PC-3 (cell line): ENCODE results near the gene CTBP2. TPM values are rescaled to one million over a fixed set of nuclear protein-coding genes. Genes with fewer than 3 reads are reported as not detected.

Experiments
- ATAC-seq: fragments of 200-7000 bp; cut with Tn5 transposase; 2 replicates; pipeline ENCODE4 v1.9.1; 2020; ENCODE audit warnings: mild to moderate bottlenecking, moderate library complexity
- BruUV-seq: library from RNA; stranded (reverse); fragments of 400-500 nt; replicated peaks from 2 replicates; lab custom pipeline; 2021; lab: Mats Ljungman, UMichigan
- CTCF ChIA-PET: fragments of 300-600 bp; sonication (Branson Sonifier 250); formaldehyde crosslinking; loops from one replicate; lab custom pipeline; 2022; ENCODE audit warnings: antibody characterized with exemption; lab: Charles Lee
- POLR2A ChIA-PET: fragments of 300-600 bp; sonication (Branson Sonifier 250); formaldehyde crosslinking; loops from one replicate; lab custom pipeline; 2022; ENCODE audit warnings: antibody characterized with exemption; ENCODE audit not compliant: unreplicated experiment; lab: Charles Lee
- DNase-seq: peaks from one replicate; pipeline ENCODE4 v3.0.0-alpha.2; 2015
- H2AFZ ChIP-seq: fragments of 300-600 bp; sonication (generic); 2 replicates; pipeline ENCODE4 v1.6.0; 2016; ENCODE audit warnings: antibody characterized with exemption, low read length
- H3F3A ChIP-seq: fragments of 300-600 bp; sonication (generic); one replicate; pipeline ENCODE4 v1.6.0; 2017; ENCODE audit warnings: antibody characterized with exemption, low read length, control low read depth, mild to moderate bottlenecking; ENCODE audit not compliant: unreplicated experiment
- H3K27ac ChIP-seq: fragments of 300-600 bp; sonication (generic); 2 replicates; pipeline ENCODE4 v1.5.1; 2016; ENCODE audit warnings: mild to moderate bottlenecking, low read length
- H3K27me3 ChIP-seq: fragments of 300-600 bp; sonication (generic); 2 replicates; pipeline ENCODE4 v1.6.1; 2016; ENCODE audit warnings: low read length, mixed read lengths
- H3K36me3 ChIP-seq: fragments of 300-600 bp; sonication (generic); 2 replicates; pipeline ENCODE4 v1.6.1; 2016; ENCODE audit warnings: low read depth, mixed run types, low read length, mixed read lengths
- H3K4me1 ChIP-seq: fragments of 300-600 bp; sonication (generic); 2 replicates; pipeline ENCODE4 v1.5.1; 2016; ENCODE audit warnings: low read length; ENCODE audit not compliant: insufficient read depth
- H3K4me2 ChIP-seq: fragments of 300-600 bp; sonication (generic); 2 replicates; pipeline ENCODE4 v1.6.0; 2016; ENCODE audit warnings: low read length
- H3K4me3 ChIP-seq: fragments of 300-600 bp; sonication (generic); 2 replicates; pipeline ENCODE4 v1.5.1; 2016; ENCODE audit warnings: mild to moderate bottlenecking, low read length, mixed read lengths
- H3K79me2 ChIP-seq: fragments of 300-600 bp; sonication (generic); 2 replicates; pipeline ENCODE4 v1.6.1; 2017; ENCODE audit warnings: low read length, mixed read lengths
- H3K9ac ChIP-seq: fragments of 300-600 bp; sonication (generic); 2 replicates; pipeline ENCODE4 v1.6.0; 2016; ENCODE audit warnings: mild to moderate bottlenecking, low read length
- H3K9me2 ChIP-seq: fragments of 300-600 bp; sonication (generic); replicated peaks from 2 replicates; pipeline ENCODE4 v1.6.1; 2016; ENCODE audit warnings: mixed run types, low read length, mixed read lengths
- H3K9me3 ChIP-seq: fragments of 300-600 bp; sonication (generic); 2 replicates; pipeline ENCODE4 v1.6.1; 2016; ENCODE audit warnings: low read length, mixed read lengths
- H4K20me1 ChIP-seq: fragments of 300-600 bp; sonication (generic); 2 replicates; pipeline ENCODE4 v1.6.1; 2016; ENCODE audit warnings: low read length, mixed read lengths
- CTCF ChIP-seq: fragments of 300-600 bp; sonication (generic); conservative IDR thresholded peaks from 2 replicates; pipeline ENCODE4 v1.5.1; 2017; ENCODE audit warnings: antibody characterized with exemption, low read depth, mild to moderate bottlenecking, low read length
- EZH2 ChIP-seq: fragments of 300-600 bp; sonication (generic); IDR thresholded peaks from one replicate; pipeline ENCODE4 v1.6.1; 2017; ENCODE audit warnings: antibody characterized with exemption, mild to moderate bottlenecking, low read length; ENCODE audit not compliant: unreplicated experiment
- EZH2phosphoT487 ChIP-seq: fragments of 300-600 bp; sonication (generic); IDR thresholded peaks from 2 replicates; pipeline ENCODE4 v1.6.1; 2018; ENCODE audit warnings: mild to moderate bottlenecking, antibody characterized with exemption, low read length, borderline replicate concordance
- intact Hi-C: fragments of 100-400 bp; cut with micrococcal nuclease; formaldehyde crosslinking; loops from 2 replicates; pipeline ENCODE4 v1.9.0; 2023
- total RNA-seq: library from RNA; depleted of rRNA; stranded (reverse); fragments of >200 nt; gene quantifications from 2 replicates; pipeline ENCODE4 v1.2.3, GENCODE V29; 2014

Gene CTBP2
- total RNA-seq, 1 experiment from 2014 or later = 78.9 TPM

- ATAC-seq (peak; percentile 65), DNase-seq (peak; percentile 52)
- Histone ChIP-seq H3K9me2 (no peaks in the 10 kb centered on the region), H3K27ac (peak overlapping the region; percentile 77), H3K4me3 (no peak overlapping the region), H3K9me3 (no peaks in the 10 kb centered on the region), H3K4me2 (peak overlapping the region; percentile 63), H2AFZ (no peak overlapping the region), H4K20me1 (no peaks in the 10 kb centered on the region), H3K9ac (peak overlapping the region; percentile 56), H3K36me3 (0 out of 2 replicates have a peak, but pooled peaks cover 3% of the 10 kb centered on the region), H3K79me2 (peaks cover 79% of the 10 kb centered on the region), H3F3A (no peaks in the 10 kb centered on the region), H3K27me3 (no peaks in the 10 kb centered on the region), H3K4me1 (peaks cover 28% of the 10 kb centered on the region)
- CTCF ChIA-PET = no interaction called here
- no peak for TF ChIP-seq CTCF
- TF ChIP-seq EZH2phosphoT487 = no peak
- TF ChIP-seq EZH2 = no peak
- BruUV-seq = no TSS peak
- intact Hi-C loops = loop anchor here (1.0 kb wide), 1 partner anchor 19 kb away; no protein-coding TSS in a partner anchor
- POLR2A ChIA-PET = no interaction called here
These were observed 75.6 kb downstream of the CTBP2 start for GRCh38 chr10:125084614-125085257.

GRCh38 chr10:125084191-125084613 lies 76.2 kb downstream of the CTBP2 start:
- H3K9me3 ChIP-seq = no peaks in the 10 kb centered on the region
- TF ChIP-seq CTCF (peak; percentile 40; the same call in 1 of the 2 replicates), EZH2 (no peak)
- H3K79me2 ChIP-seq = peaks cover 79% of the 10 kb centered on the region
- H3K4me1 ChIP-seq = peaks cover 28% of the 10 kb centered on the region
- no peaks in the 10 kb centered on the region for H3F3A ChIP-seq
- intact Hi-C loops = loop anchor here (1.0 kb wide), 1 partner anchor 19 kb away; no protein-coding TSS in a partner anchor
- DNase-seq (peak; percentile 87), ATAC-seq (peak; percentile 86)
- H3K27me3 ChIP-seq = no peaks in the 10 kb centered on the region
- 0 out of 2 replicates have a peak, but pooled peaks cover 3% of the 10 kb centered on the region for H3K36me3 ChIP-seq
- H3K9me2 ChIP-seq = no peaks in the 10 kb centered on the region
- peak overlapping the region; percentile 63 for H3K4me2 ChIP-seq
- peak overlapping the region; percentile 77 for H3K27ac ChIP-seq
- peak overlapping the region; percentile 56 for H3K9ac ChIP-seq
- H3K4me3 ChIP-seq = no peak overlapping the region
- BruUV-seq = no TSS peak
- ChIA-PET POLR2A (no interaction called here), CTCF (no interaction called here)
- no peak overlapping the region for H2AFZ ChIP-seq
- H4K20me1 ChIP-seq = no peaks in the 10 kb centered on the region

- no TSS peak for BruUV-seq
- Histone ChIP-seq H3K9me3 (no peaks in the 10 kb centered on the region), H3F3A (no peaks in the 10 kb centered on the region), H3K36me3 (0 out of 2 replicates have a peak, but pooled peaks cover 3% of the 10 kb centered on the region), H2AFZ (no peak overlapping the region), H3K27ac (peak overlapping the region; percentile 51; the same call in 1 of the 2 replicates), H3K9me2 (no peaks in the 10 kb centered on the region), H3K79me2 (peaks cover 75% of the 10 kb centered on the region), H3K27me3 (no peaks in the 10 kb centered on the region), H3K4me3 (no peak overlapping the region), H4K20me1 (no peaks in the 10 kb centered on the region), H3K4me2 (no peak overlapping the region), H3K9ac (no peak overlapping the region), H3K4me1 (peaks cover 28% of the 10 kb centered on the region)
- TF ChIP-seq EZH2 (no peak), EZH2phosphoT487 (no peak), CTCF (no peak)
- ATAC-seq (no peak), DNase-seq (no peak)
- ChIA-PET POLR2A (interaction anchor here (0.6 kb wide), 1 partner anchor 18 kb away, joined by 6 read pairs; no protein-coding TSS in a partner anchor), CTCF (no interaction called here)
- intact Hi-C loops = no loop called here
These were observed 76.8 kb downstream of the CTBP2 start for GRCh38 chr10:125083576-125083920.
